Rectal smooth muscle tissue (tissue), 1 donor: ENCODE measurements around the gene PLPP6.

Experiments
- H3K27ac ChIP-seq: one replicate; pipeline ENCODE4 v1.7.0; 2013; ENCODE audit warnings: low read depth, low read length, inconsistent platforms
- H3K27me3 ChIP-seq: one replicate; pipeline ENCODE4 v1.7.0; 2013; ENCODE audit warnings: low read length; ENCODE audit not compliant: control insufficient read depth, insufficient read depth
- H3K36me3 ChIP-seq: one replicate; pipeline ENCODE4 v1.7.0; 2013; ENCODE audit warnings: low read length; ENCODE audit not compliant: control insufficient read depth, insufficient read depth
- H3K4me1 ChIP-seq: one replicate; pipeline ENCODE4 v1.7.0; 2013; ENCODE audit warnings: low read length; ENCODE audit not compliant: control insufficient read depth, insufficient read depth
- H3K4me3 ChIP-seq: one replicate; pipeline ENCODE4 v1.7.0; 2013; ENCODE audit warnings: low read length
- H3K9ac ChIP-seq: one replicate; pipeline ENCODE4 v1.7.0; 2013; ENCODE audit warnings: low read length

PLPP6 gene

DNA sequence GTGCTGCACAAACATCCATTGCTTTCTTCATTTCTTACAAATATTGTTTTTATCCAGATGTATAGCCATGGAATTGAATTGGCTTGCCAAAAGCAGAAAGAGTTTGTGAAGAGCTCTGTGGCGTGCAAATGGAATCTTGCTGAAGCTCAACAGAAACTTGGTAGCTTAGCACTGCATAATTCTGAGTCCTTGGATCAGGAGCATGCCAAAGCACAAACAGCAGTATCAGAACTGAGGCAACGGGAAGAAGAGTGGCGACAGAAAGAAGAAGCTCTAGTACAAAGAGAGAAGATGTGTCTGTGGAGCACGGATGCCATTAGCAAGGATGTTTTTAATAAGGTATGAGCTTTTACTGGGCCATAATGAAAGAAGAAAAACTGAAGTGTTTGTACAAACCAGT, 22.7 kb downstream of the PLPP6 start:
- no peaks in the 10 kb centered on the region for H3K27me3 ChIP-seq
- H3K4me3 ChIP-seq = no peak overlapping the region
- H3K4me1 ChIP-seq = peaks cover 8% of the 10 kb centered on the region
- no peak overlapping the region for H3K9ac ChIP-seq
- H3K27ac ChIP-seq = no peak overlapping the region
- H3K36me3 ChIP-seq = no peaks in the 10 kb centered on the region

DNA sequence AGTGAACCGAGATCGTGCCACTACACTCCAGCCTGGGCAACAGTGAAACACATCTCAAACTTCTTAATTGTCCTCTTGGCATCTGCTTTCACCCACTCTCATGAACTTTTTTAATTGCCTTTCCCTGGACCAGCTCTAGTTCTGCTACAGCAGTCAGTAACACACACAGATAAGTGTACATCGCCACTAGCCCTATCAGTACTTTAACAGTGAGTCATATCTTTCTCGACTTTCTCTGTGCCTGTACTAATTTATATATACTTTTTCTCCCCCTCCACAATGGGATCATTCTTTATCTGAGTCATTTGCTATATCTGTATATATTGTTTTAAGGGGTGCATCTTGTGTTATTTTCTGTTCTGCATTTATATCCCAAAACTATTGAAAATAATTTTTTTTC, 24.0 kb downstream of the PLPP6 start:
- H3K27me3 ChIP-seq = no peaks in the 10 kb centered on the region
- H3K36me3 ChIP-seq = peaks cover under 1% of the 10 kb centered on the region
- no peaks in the 10 kb centered on the region for H3K4me1 ChIP-seq
- no peak overlapping the region for H3K4me3 ChIP-seq
- no peak overlapping the region for H3K27ac ChIP-seq
- H3K9ac ChIP-seq = no peak overlapping the region

DNA sequence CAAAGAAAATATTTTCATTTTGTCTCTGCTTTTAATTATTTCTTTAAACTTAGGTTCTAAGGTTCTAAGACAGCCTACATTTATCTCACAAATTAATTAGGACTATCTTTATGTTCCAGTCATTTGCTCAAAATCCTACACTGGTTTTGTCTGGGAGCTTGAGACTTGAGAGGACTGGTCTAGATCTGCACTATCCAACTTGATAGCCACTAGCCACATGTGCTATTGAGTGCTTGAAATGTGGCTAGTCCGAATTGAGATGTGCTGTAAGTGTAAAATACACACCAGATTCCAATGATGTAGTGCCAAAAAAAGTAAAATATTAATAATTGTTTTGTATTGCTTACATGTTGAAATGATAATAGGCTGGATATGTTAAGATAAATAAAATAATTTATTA, 24.5 kb downstream of the PLPP6 start:
- Histone ChIP-seq H3K4me3 (no peak overlapping the region), H3K36me3 (peaks cover 3% of the 10 kb centered on the region), H3K9ac (no peak overlapping the region), H3K4me1 (no peaks in the 10 kb centered on the region), H3K27me3 (no peaks in the 10 kb centered on the region), H3K27ac (no peak overlapping the region)

DNA sequence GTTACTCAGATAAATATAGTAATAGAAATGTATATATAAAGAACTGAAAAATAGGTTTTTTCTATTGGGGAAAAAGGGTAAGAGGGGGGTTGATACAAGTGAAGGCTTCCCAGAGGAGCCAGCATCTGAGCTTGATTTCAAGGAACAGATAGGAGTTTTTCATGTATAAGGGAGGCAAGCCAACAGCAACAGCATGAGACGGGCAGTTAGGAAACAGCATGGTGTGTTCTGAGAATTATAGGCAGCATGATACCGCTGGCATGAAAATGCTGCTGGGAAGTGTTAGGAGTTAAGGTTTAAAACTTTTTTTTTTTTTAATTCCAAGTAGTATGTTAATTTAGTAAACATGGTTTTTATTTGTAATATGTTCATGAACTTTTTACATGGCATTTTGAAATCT, 26.9 kb downstream of the PLPP6 start:
- Histone ChIP-seq H3K27me3 (no peaks in the 10 kb centered on the region), H3K4me1 (no peaks in the 10 kb centered on the region), H3K9ac (no peak overlapping the region), H3K27ac (no peak overlapping the region), H3K36me3 (peaks cover 3% of the 10 kb centered on the region), H3K4me3 (no peak overlapping the region)

DNA sequence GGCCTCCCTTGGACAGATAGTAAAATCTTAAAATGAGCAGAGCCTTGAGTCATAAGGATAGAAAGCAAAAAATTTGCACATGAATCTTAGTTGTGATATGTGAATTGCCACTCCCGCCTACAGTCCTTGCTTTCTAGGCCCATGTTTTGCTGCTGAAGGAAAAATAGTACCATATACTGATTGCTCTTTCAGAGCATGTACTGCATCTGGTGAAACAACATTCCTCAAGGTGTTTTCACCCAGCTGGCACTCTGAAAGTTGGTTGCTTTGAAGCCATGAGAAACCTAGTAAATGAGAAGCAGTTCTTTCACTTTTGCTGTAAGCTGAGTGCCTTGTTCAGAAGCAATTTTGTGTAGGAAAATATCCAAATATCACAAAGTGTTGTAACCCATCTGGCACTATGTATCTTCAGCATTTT, 27.6 kb downstream of the PLPP6 start:
- no peaks in the 10 kb centered on the region for H3K27me3 ChIP-seq
- H3K4me3 ChIP-seq = no peak overlapping the region
- no peaks in the 10 kb centered on the region for H3K4me1 ChIP-seq
- H3K9ac ChIP-seq = no peak overlapping the region
- H3K36me3 ChIP-seq = peaks cover 3% of the 10 kb centered on the region
- no peak overlapping the region for H3K27ac ChIP-seq

DNA sequence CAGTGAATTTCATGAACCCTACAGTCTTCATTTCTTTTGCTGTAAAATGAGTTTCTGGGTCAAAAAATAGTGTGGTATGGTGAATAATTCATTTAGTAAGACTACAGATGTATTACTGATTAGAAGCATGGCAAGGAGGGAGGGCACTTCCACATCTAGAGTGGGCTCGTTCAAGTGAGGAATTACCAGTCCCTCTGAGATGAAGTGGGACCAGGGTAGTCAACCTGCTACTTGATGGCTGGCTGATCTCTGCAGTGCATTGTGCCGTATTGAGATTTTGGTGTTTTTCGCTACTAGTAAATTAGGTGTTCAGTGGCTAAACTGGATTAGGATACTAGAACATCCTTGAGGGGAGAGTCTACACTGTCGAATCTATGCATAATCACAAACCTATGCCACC, 28.1 kb downstream of the PLPP6 start:
- no peaks in the 10 kb centered on the region for H3K4me1 ChIP-seq
- no peak overlapping the region for H3K27ac ChIP-seq

DNA sequence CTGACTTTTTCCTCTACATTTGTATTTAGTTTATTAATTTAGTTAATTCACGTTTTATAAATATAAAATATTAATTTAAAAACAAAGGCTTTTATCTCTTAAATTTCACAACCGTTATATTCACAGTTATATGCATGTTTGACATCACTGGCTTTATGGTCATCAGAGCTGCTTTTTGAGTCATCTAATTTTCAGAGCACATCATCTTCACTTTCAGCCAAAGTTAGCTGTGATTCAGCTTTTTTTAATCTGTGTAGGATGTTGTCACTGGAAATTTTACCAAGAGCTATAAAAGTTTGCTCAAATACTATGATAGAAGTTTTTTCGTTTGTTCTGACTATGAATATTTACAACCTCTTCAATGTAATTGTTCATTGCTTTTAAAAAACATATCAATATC, 29.7 kb downstream of the PLPP6 start:
- Histone ChIP-seq H3K27me3 (no peaks in the 10 kb centered on the region), H3K4me3 (no peak overlapping the region), H3K27ac (no peak overlapping the region), H3K36me3 (peaks cover 3% of the 10 kb centered on the region), H3K9ac (no peak overlapping the region), H3K4me1 (no peaks in the 10 kb centered on the region)

More for the DNA sequence above, 28.1 kb downstream of the PLPP6 start:
- Histone ChIP-seq H3K9ac (no peak overlapping the region), H3K27me3 (no peaks in the 10 kb centered on the region), H3K4me3 (no peak overlapping the region), H3K36me3 (peaks cover 3% of the 10 kb centered on the region)

DNA sequence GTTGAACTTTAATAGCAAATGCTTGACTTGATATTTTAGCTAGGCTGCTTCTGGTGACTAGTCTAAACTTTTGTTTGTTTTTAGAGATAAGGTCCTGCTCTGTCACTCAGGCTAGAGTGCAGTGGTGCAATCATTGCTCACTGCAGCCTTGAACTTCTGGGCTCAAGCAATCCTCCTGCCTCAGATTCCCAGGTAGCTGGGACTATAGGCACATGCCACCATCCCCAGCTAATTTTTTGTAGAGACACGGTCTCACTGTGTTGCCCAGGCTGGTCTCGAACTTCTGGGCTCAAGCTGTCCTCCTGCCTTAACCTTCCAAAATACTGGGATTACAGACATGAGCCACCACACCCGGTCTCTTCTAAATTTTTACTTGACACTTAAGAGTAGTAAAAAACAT, 38.0 kb downstream of the PLPP6 start:
- Histone ChIP-seq H3K9ac (no peak overlapping the region), H3K27me3 (no peaks in the 10 kb centered on the region), H3K36me3 (peaks cover 9% of the 10 kb centered on the region), H3K4me3 (no peak overlapping the region), H3K27ac (no peak overlapping the region), H3K4me1 (no peaks in the 10 kb centered on the region)

DNA sequence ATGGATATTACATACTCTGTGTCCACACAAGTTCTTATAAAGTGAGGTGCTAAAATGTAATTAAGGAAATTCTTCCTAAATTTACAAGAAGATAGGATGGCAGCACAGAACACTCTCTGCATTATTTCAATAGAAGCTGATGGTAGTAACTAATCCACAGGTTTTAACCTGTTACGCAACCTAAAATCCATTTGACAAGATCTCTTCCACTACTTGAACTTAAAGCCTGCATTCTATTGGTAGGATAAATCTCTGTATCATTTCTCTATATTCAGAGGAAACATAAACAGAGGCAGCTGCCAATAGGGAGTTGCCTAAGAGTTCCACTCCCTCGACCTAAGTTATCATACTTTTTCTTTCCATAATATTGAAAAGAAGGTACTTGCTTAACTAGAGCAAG, 38.8 kb downstream of the PLPP6 start:
- H3K27me3 ChIP-seq = no peaks in the 10 kb centered on the region
- H3K9ac ChIP-seq = no peak overlapping the region
- no peak overlapping the region for H3K4me3 ChIP-seq
- no peaks in the 10 kb centered on the region for H3K4me1 ChIP-seq
- no peak overlapping the region for H3K27ac ChIP-seq
- H3K36me3 ChIP-seq = peaks cover 9% of the 10 kb centered on the region

DNA sequence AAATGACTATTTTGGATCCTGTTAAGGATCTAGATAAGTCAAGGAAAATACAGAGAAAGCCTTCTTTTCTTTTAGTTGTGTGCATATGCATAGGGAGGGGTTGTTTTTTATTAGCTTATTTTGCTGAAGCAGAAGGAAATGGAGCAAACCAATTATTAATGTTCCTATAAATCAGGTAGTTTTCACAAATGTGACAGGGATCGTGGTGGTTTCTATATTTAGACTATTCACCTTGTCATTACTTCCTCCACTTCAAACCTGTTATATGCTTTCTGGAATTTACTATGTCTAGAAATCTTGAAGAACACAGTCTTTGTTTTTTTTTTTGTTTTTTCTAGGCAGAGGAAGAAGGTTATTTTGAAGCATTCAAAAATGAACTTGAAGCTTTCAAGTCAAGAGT, 39.4 kb downstream of the PLPP6 start:
- Histone ChIP-seq H3K4me1 (no peaks in the 10 kb centered on the region), H3K4me3 (no peak overlapping the region), H3K36me3 (peaks cover 9% of the 10 kb centered on the region), H3K27ac (no peak overlapping the region), H3K9ac (no peak overlapping the region), H3K27me3 (no peaks in the 10 kb centered on the region)

DNA sequence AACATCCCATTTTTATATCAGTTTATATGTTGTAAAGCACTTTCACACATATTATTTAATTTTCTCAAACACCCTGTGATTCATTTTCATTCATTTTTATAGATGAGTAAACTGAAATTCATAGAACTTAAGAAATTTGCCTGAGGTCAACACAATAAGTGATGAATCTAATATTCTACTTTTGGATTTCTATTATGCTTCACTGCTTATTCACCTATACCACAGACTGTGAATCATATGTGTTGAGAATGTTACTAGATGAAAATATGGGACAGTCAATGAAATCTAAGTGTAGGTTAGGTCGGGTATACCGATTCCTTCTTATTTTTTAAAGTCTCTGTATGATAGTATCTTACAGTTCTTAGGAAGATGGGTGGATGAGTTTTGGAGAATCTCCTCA, 42.0 kb downstream of the PLPP6 start:
- H3K27ac ChIP-seq = no peak overlapping the region
- peaks cover 3% of the 10 kb centered on the region for H3K36me3 ChIP-seq
- H3K9ac ChIP-seq = no peak overlapping the region
- H3K4me3 ChIP-seq = no peak overlapping the region
- H3K4me1 ChIP-seq = no peaks in the 10 kb centered on the region
- H3K27me3 ChIP-seq = no peaks in the 10 kb centered on the region

DNA sequence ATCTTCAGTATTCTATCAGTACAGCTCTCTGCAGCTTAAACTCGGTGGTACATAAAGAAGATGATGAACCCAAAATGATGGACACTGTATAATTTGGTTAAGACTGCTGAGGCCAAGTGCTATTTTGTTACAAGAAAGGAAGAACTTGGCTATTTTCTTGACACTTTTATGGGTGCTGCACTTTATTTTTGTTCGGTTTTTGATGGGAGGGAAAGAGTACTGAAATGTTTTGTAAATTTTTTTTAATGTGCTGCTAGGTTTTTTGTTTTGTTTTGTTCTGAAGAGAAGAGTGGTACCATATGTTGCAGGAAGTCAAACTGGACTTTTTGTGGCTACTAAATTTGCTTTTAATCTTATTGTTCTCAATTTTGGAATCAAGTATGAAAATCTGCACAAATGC, 43.9 kb downstream of the PLPP6 start:
- Histone ChIP-seq H3K4me3 (no peak overlapping the region), H3K9ac (no peak overlapping the region), H3K4me1 (no peaks in the 10 kb centered on the region), H3K27me3 (no peaks in the 10 kb centered on the region), H3K27ac (no peak overlapping the region), H3K36me3 (peaks cover 3% of the 10 kb centered on the region)

DNA sequence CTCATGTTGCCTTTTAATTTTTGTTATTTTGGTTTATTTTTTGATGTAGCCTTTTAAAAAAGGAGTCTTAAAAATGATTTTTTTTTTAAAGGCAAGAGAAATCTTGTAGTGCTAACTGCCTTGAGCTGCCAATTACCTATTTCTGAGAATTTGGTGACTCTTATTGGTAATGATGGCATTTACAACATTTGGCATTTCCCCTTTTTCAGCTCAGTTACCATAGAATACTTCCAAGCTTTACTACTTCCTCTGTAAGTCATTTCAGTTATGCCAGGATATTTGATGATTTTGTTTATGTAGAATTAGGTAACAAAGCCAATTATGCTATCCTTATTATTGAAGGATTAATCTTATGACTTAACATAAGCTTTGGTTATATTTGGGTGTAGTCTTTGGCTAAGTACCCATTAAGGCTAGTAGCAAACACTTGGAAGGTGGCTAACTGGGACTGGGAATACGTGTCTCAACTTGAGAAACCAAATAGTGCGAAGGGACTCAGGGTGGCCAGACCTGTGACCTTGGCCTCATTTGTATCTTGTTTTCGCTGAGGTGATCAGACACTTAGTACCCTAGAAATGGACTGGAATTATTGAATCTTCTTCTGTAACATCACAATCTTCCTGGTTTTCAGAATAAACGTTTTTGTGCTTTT, 45.0 kb downstream of the PLPP6 start:
- no peaks in the 10 kb centered on the region for H3K27me3 ChIP-seq
- H3K9ac ChIP-seq = no peak overlapping the region
- no peak overlapping the region for H3K27ac ChIP-seq
- H3K4me3 ChIP-seq = no peak overlapping the region
- H3K36me3 ChIP-seq = peaks cover 3% of the 10 kb centered on the region
- H3K4me1 ChIP-seq = no peaks in the 10 kb centered on the region
